Activated CD4-positive, alpha-beta T cell treated with anti-CD3 and anti-CD28 coated beads for 1 hour (primary cell): ENCODE measurements around the gene PSMA8.
"Not testable (repeated sequence)": the region's sequence is repeated elsewhere in the genome, so short reads cannot be mapped to it uniquely, and the experiment has no call there.

Experiments
- DNase-seq: peaks from one replicate; pipeline ENCODE4 v3.0.0-alpha.2; 2020

The PSMA8 gene

DNA sequence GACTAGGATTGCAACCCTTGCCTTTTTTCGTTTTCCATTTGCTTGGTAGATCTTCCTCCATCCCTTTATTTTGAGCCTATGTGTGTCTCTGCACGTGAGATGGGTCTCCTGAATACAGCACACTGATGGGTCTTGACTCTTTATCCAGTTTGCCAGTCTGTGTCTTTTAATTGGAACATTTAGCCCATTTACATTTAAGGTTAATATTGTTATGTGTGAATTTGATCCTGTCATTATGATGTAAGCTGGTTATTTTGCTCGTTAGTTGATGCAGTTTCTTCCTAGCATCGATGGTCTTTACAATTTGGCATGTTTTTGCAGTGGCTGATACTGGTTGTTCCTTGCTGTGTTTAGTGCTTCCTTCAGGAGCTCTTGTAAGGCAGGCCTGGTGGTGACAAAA, 108.7 kb downstream of the PSMA8 start:
- DNase-seq, result not testable (repeated sequence)
